ENCODE results near the gene HOOK2. TPM values are rescaled to one million over a fixed set of nuclear protein-coding genes. Genes with fewer than 3 reads are reported as not detected.

Gene HOOK2
- total RNA-seq, 2 experiments from 2014 or later, result 20.2 to 22.2 TPM

DNA sequence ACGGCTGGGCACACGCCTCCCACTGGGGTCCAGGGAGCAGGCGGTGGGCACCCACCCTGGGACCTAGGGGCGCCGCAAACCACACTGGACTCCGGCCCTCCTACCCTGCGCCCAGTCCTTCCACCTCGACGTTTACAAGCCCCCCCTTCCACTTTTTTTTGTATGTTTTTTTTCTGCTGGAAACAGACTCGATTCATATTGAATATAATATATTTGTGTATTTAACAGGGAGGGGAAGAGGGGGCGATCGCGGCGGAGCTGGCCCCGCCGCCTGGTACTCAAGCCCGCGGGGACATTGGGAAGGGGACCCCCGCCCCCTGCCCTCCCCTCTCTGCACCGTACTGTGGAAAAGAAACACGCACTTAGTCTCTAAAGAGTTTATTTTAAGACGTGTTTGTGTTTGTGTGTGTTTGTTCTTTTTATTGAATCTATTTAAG lies 17.5 kb upstream of the HOOK2 start:
- peak overlapping the region; percentile 94 for H3K4me3 Mint-ChIP-seq
- ChIA-PET POLR2A (interaction anchor here (0.7 to 5.5 kb wide), 11 partner anchors 9 to 362 kb away, joined by 3 to 89 read pairs (median 10); partner anchors contain the start of genes PRDX2, RNASEH2A, THSD8 and TNPO2), CTCF (interaction anchor here (1.0 to 18.0 kb wide), 6 partner anchors 8 to 59 kb away, joined by 3 to 636 read pairs (median 6); partner anchors contain the start of genes GET3 and HOOK2)
- H3K27ac Mint-ChIP-seq, result peak overlapping the region; percentile 99
- no peaks in the 10 kb centered on the region for H3K27me3 Mint-ChIP-seq
- peaks cover 30% of the 10 kb centered on the region for H3K4me1 Mint-ChIP-seq (ENCODE audit: low read depth)
- no peaks in the 10 kb centered on the region for H3K9me3 Mint-ChIP-seq
- intact Hi-C loops (cut with micrococcal nuclease), result loop anchor here (5.0 kb wide), 5 partner anchors 71 to 1054 kb away; partner anchors contain the start of genes IER2, STX10, TNPO2 and ZNF490
- no peak for DNase-seq
- peaks cover 32% of the 10 kb centered on the region for H3K36me3 Mint-ChIP-seq

DNA sequence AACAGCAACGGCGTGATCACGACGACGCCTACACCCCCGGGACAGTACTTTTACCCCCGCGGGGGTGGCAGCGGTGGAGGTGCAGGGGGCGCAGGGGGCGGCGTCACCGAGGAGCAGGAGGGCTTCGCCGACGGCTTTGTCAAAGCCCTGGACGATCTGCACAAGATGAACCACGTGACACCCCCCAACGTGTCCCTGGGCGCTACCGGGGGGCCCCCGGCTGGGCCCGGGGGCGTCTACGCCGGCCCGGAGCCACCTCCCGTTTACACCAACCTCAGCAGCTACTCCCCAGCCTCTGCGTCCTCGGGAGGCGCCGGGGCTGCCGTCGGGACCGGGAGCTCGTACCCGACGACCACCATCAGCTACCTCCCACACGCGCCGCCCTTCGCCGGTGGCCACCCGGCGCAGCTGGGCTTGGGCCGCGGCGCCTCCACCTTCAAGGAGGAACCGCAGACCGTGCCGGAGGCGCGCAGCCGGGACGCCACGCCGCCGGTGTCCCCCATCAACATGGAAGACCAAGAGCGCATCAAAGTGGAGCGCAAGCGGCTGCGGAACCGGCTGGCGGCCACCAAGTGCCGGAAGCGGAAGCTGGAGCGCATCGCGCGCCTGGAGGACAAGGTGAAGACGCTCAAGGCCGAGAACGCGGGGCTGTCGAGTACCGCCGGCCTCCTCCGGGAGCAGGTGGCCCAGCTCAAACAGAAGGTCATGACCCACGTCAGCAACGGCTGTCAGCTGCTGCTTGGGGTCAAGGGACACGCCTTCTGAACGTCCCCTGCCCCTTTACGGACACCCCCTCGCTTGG lies 16.9 kb upstream of the HOOK2 start:
- ChIA-PET POLR2A (interaction anchor here (0.6 to 5.5 kb wide), 19 partner anchors 9 to 1292 kb away, joined by 3 to 89 read pairs (median 5); partner anchors contain the start of genes RAD23A, RNASEH2A, THSD8 and TNPO2), CTCF (interaction anchor here (0.7 to 18.0 kb wide), 9 partner anchors 9 to 173 kb away, joined by 3 to 636 read pairs (median 6); partner anchors contain the start of genes GET3, HOOK2 and TNPO2)
- H3K36me3 Mint-ChIP-seq, result peaks cover 32% of the 10 kb centered on the region
- H3K27ac Mint-ChIP-seq, result peak overlapping the region; percentile 99
- H3K27me3 Mint-ChIP-seq, result no peaks in the 10 kb centered on the region
- peak; percentile 85 for DNase-seq
- intact Hi-C loops (cut with micrococcal nuclease), result loop anchor here (5.0 kb wide), 5 partner anchors 70 to 1055 kb away; partner anchors contain the start of genes IER2, STX10, TNPO2 and ZNF490
- peak overlapping the region; percentile 94 for H3K4me3 Mint-ChIP-seq
- peaks cover 30% of the 10 kb centered on the region for H3K4me1 Mint-ChIP-seq (ENCODE audit: low read depth)
- H3K9me3 Mint-ChIP-seq, result no peaks in the 10 kb centered on the region

DNA sequence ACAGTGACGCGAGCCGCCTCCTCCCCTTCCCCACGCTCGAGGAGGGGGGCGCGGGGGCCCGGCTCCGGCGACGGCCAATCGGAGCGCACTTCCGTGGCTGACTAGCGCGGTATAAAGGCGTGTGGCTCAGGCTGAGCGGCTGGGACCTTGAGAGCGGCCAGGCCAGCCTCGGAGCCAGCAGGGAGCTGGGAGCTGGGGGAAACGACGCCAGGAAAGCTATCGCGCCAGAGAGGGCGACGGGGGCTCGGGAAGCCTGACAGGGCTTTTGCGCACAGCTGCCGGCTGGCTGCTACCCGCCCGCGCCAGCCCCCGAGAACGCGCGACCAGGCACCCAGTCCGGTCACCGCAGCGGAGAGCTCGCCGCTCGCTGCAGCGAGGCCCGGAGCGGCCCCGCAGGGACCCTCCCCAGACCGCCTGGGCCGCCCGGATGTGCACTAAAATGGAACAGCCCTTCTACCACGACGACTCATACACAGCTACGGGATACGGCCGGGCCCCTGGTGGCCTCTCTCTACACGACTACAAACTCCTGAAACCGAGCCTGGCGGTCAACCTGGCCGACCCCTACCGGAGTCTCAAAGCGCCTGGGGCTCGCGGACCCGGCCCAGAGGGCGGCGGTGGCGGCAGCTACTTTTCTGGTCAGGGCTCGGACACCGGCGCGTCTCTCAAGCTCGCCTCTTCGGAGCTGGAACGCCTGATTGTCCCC lies 16.1 kb upstream of the HOOK2 start, which contains the start of gene JUNB:
Gene JUNB (plus strand): TSS at position 142 of the 706 bp plus-strand sequence. CDS start 286 bp downstream, at position 428.
- Mint-ChIP-seq H3K4me3 (peak within 1 kb of the TSS; percentile 94), H3K27ac (peak within 1 kb of the TSS; percentile 99), H3K4me1 (ENCODE audit: low read depth) (peaks cover 32% of the 10 kb centered on the region), H3K36me3 (peaks cover 30% of the 10 kb centered on the region), H3K9me3 (no peaks in the 10 kb centered on the region), H3K27me3 (no peaks in the 10 kb centered on the region)
- CTCF ChIA-PET, result interaction anchor here (0.7 to 18.0 kb wide), 8 partner anchors 9 to 174 kb away, joined by 3 to 636 read pairs (median 6); partner anchors contain the start of genes HOOK2 and TNPO2
- peak; percentile 98 for DNase-seq
- intact Hi-C loops (cut with micrococcal nuclease), result loop anchor here (1.0 to 5.0 kb wide), 9 partner anchors 9 to 1056 kb away; partner anchors contain the start of genes CALR, GET3, IER2 and STX10
- POLR2A ChIA-PET, result interaction anchor here (0.9 to 5.5 kb wide), 17 partner anchors 9 to 1055 kb away, joined by 3 to 89 read pairs (median 5); partner anchors contain the start of genes HOOK2, RAD23A, THSD8 and TNPO2

DNA sequence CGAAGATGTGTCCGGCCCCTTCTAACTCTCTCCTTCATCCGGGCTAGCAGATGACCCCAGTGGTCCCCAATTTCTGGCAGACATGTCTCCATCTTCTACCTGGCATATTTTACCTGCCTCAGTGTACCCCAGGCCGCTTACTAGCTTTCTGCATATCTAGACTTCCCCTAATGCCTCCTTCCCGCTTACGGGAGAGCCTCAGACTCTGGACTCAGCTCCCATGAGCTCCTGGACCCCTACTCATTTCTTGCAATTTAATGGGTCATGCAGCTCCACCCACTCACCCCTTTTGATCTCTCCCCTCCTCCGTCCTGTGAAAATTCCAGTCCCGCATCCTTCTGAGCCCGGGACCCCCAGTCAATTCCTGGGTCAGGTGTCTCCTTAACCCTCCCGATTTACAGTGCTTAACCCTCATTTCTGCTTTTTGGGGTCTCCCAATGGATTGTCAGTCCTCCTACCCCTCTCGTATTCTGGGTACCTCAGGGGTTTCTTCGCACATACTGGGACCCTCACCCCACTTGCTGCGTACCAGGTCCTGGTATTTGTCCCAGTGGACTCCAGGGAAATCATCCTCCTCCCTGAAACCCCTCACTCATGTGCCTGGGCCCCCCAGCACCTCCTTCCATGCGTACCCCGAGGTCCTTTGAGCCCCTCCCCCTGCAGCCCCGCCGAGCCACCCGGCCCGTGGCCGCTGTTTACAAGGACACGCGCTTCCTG lies 15.4 kb upstream of the HOOK2 start:
- H3K36me3 Mint-ChIP-seq, result peaks cover 29% of the 10 kb centered on the region
- H3K4me3 Mint-ChIP-seq, result peak overlapping the region; percentile 94
- DNase-seq, result peak; percentile 44
- intact Hi-C loops (cut with micrococcal nuclease), result loop anchor here (1.0 to 5.0 kb wide), 9 partner anchors 8 to 1057 kb away; partner anchors contain the start of genes CALR, GET3, IER2 and STX10
- CTCF ChIA-PET, result interaction anchor here (0.7 to 18.0 kb wide), 7 partner anchors 8 to 175 kb away, joined by 3 to 636 read pairs (median 7); partner anchors contain the start of genes HOOK2 and TNPO2
- no peaks in the 10 kb centered on the region for H3K9me3 Mint-ChIP-seq
- peaks cover 25% of the 10 kb centered on the region for H3K4me1 Mint-ChIP-seq (ENCODE audit: low read depth)
- H3K27me3 Mint-ChIP-seq, result no peaks in the 10 kb centered on the region
- POLR2A ChIA-PET, result interaction anchor here (0.6 to 5.5 kb wide), 15 partner anchors 9 to 1056 kb away, joined by 3 to 89 read pairs (median 5); partner anchors contain the start of genes HOOK2, RAD23A, THSD8 and TNPO2
- peak overlapping the region; percentile 99 for H3K27ac Mint-ChIP-seq

DNA sequence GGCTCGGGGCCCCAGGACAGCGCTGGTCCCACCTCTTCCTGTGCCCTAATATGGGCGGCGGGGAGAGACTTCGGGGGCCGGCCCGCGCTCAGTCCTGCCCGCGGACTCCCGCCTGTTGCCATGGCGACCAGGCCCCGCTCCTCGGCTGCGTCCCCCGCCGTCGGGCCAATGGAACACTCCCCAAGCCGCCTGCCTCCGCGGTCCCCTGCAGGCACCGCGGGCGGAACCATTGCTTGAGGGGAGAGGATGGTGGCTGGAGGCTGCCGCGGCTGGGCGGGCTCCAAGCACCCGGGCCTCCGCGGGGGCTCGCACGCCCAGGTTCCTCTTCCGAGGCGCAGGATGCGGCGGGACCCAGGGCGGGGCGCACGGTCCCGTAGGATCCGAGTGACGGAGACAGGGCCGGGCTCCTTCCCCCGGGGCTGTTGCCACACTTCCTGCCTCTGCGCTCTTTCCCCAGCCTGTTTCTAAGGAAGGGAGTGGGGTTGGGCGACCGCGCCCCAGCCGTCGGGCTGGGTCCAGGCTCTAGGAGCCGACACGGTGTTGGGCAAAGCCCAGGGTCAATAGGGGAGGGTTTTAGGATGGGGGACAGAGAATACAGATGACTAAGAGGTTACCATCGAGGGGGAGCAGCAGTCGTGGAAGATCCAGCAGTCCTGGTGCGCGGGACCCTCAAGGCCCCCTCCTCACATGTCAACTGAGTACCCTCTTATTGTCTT lies 14.7 kb upstream of the HOOK2 start:
- H3K36me3 Mint-ChIP-seq, result peaks cover 29% of the 10 kb centered on the region
- peaks cover 20% of the 10 kb centered on the region for H3K4me1 Mint-ChIP-seq (ENCODE audit: low read depth)
- ChIA-PET POLR2A (interaction anchor here (0.6 to 5.5 kb wide), 5 partner anchors 8 to 362 kb away, joined by 3 to 89 read pairs (median 26); no protein-coding TSS in a partner anchor), CTCF (interaction anchor here (1.7 to 18.0 kb wide), 5 partner anchors 13 to 26 kb away, joined by 4 to 636 read pairs (median 41); partner anchors contain the start of genes HOOK2 and RNASEH2A)
- H3K4me3 Mint-ChIP-seq, result peak overlapping the region; percentile 94
- H3K27me3 Mint-ChIP-seq, result no peaks in the 10 kb centered on the region
- peak; percentile 98 for DNase-seq
- peak overlapping the region; percentile 99 for H3K27ac Mint-ChIP-seq
- intact Hi-C loops (cut with micrococcal nuclease), result loop anchor here (2.0 to 5.0 kb wide), 7 partner anchors 53 to 1057 kb away; partner anchors contain the start of genes CALR, GET3, IER2 and STX10
- H3K9me3 Mint-ChIP-seq, result no peaks in the 10 kb centered on the region

DNA sequence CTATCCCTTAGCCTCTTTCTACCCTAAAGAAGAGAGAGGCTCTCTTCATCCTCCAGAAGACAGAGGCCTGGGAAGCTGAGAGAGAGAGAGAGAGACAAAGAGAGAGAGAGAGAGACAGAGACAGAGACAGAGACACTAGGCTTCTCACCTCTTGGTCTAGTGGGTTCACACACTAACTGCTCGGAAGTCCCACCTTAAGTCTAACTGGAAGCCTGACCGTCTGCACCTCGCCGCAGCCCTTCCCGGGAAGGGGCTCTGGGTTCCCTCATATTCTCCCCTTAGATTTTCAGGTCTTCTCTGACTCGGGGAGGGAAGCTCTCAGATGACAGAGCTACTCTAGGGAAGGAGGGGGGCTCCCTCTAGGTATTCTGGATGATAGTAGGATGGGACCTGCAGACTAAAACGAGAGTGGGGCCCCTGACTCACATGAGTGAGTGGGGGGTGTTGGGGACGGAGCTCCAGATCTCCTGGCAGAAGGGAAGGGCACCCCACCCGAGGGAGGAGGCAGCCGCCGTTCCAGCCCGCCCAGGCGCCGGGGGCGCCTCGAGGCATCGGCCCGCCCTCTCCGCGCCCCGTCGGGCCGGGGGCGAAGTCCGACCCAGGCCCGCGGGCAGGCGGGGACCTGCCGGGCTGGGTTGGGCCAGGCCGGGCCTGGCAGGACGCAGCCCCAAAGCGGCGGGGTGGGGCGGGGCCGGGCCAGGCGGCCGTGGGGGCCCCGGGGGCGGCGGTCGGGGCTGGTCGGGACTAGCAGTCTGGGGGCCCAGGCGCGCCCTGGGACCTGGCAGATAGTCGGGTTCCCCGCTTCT lies 13.9 kb upstream of the HOOK2 start:
- peak overlapping the region; percentile 94 for H3K4me3 Mint-ChIP-seq
- DNase-seq, result peak; percentile 64
- H3K36me3 Mint-ChIP-seq, result peaks cover 26% of the 10 kb centered on the region
- intact Hi-C loops (cut with micrococcal nuclease), result no loop called here
- H3K27ac Mint-ChIP-seq, result peak overlapping the region; percentile 99
- peaks cover 14% of the 10 kb centered on the region for H3K4me1 Mint-ChIP-seq (ENCODE audit: low read depth)
- POLR2A ChIA-PET, result interaction anchor here (0.8 to 3.4 kb wide), 4 partner anchors 12 to 363 kb away, joined by 4 to 26 read pairs (median 5); partner anchors contain the start of gene TNPO2
- no peaks in the 10 kb centered on the region for H3K27me3 Mint-ChIP-seq
- CTCF ChIA-PET, result interaction anchor here (0.9 to 5.0 kb wide), 5 partner anchors 12 to 32 kb away, joined by 3 to 41 read pairs (median 5); partner anchors contain the start of gene RNASEH2A
- no peaks in the 10 kb centered on the region for H3K9me3 Mint-ChIP-seq

DNA sequence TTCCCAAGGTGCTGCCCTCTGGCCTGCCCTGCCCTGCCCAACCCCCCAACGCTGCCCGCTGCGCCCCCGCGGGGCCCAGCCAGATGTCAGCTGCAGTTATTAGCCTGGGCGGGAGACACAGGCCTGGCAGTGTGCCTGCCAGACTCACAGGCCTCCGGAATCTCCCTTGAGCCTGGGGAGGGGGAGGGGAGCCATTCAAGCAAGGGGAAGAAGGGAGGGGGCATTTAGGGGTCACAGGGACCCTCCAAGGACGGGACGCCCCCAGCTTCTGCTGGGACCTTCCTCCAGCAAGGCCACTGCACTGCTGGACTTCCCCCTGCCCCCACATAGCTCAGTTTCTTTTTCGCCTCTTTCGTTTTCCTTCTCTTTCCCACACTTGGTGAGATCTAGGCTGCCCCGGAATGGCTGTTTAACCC lies 13.3 kb upstream of the HOOK2 start:
- Mint-ChIP-seq H3K9me3 (no peaks in the 10 kb centered on the region), H3K27me3 (no peaks in the 10 kb centered on the region), H3K4me3 (peak overlapping the region; percentile 94), H3K36me3 (peaks cover 23% of the 10 kb centered on the region), H3K4me1 (ENCODE audit: low read depth) (peaks cover 10% of the 10 kb centered on the region), H3K27ac (peak overlapping the region; percentile 96)
- CTCF ChIA-PET, result interaction anchor here (0.9 to 5.0 kb wide), 5 partner anchors 11 to 31 kb away, joined by 3 to 41 read pairs (median 5); partner anchors contain the start of gene RNASEH2A
- DNase-seq, result peak; percentile 77
- intact Hi-C loops (cut with micrococcal nuclease), result no loop called here
- POLR2A ChIA-PET, result interaction anchor here (0.8 to 3.4 kb wide), 4 partner anchors 11 to 364 kb away, joined by 4 to 26 read pairs (median 5); partner anchors contain the start of gene TNPO2

DNA sequence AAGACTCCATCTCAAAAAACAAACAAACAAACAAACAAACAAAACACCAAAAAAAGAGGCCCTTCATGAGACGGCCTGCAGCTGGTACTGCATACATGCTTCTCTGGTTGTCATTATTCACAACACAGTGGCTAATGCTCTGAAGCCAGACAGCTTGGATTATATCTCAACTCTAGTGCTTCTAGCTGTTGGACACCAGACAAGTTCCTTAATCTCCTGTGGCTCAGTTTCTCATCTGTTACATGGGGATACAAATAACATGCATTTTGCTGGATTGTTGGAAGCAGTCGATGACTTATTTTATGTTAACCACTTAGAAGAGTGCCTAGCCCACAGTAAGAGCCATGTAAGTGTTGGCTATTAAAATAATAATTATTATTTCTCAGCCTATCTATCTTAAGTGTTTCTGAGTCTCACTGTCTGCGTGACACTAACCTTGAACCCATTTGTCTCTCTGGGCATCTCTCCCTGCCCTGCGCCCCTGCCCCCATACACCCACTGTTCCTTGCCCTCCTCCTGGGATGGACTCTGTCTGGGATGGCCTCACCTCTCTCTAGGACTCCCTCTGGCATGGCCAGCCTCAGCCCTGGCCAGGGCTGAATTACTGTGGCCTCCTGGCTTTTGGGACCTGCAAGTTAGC lies 12.8 kb upstream of the HOOK2 start:
- Mint-ChIP-seq H3K4me3 (peak overlapping the region; percentile 94), H3K4me1 (ENCODE audit: low read depth) (peaks cover 10% of the 10 kb centered on the region), H3K9me3 (no peaks in the 10 kb centered on the region), H3K27me3 (no peaks in the 10 kb centered on the region), H3K36me3 (peaks cover 20% of the 10 kb centered on the region), H3K27ac (peak overlapping the region; percentile 96)
- intact Hi-C loops (cut with micrococcal nuclease), result no loop called here
- POLR2A ChIA-PET, result interaction anchor here (1.2 to 3.4 kb wide), 3 partner anchors 11 to 364 kb away, joined by 4 to 26 read pairs (median 4); no protein-coding TSS in a partner anchor
- DNase-seq, result no peak
- CTCF ChIA-PET, result interaction anchor here (0.7 to 5.0 kb wide), 7 partner anchors 8 to 31 kb away, joined by 3 to 41 read pairs (median 5); partner anchors contain the start of gene RNASEH2A

DNA sequence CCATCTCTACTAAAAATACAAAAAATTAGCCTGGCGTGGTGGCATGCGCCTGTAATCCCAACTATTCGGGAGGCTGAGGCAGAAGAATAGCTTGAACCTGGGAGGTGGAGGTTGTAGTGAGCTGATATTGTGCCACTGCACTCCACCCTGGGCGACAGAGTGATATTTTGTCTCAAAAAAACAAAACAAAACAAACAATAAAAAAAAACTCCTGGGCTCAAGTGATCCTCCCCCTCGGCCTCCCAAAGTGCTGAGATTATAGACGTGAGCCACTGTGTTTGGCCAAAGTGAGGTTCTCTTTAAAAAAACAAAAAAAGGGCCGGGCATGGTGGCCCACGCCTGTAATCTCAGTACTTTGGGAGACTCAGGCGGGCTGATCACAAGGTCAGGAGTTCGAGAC lies 12.1 kb upstream of the HOOK2 start:
- CTCF ChIA-PET, result interaction anchor here (0.7 to 5.0 kb wide), 3 partner anchors 9 to 21 kb away, joined by 3 to 41 read pairs (median 6); no protein-coding TSS in a partner anchor
- intact Hi-C loops (cut with micrococcal nuclease), result no loop called here
- Mint-ChIP-seq H3K27me3 (no peaks in the 10 kb centered on the region), H3K9me3 (no peaks in the 10 kb centered on the region), H3K27ac (peak overlapping the region; percentile 96), H3K36me3 (peaks cover 13% of the 10 kb centered on the region), H3K4me1 (ENCODE audit: low read depth) (peaks cover 10% of the 10 kb centered on the region), H3K4me3 (no peak overlapping the region)
- POLR2A ChIA-PET, result interaction anchor here (3.4 kb wide), 1 partner anchor 10 kb away, joined by 26 read pairs; no protein-coding TSS in a partner anchor
- DNase-seq, result no peak
